ENCODE results near the gene ZMIZ1. TPM values are rescaled to one million over a fixed set of nuclear protein-coding genes. Genes with fewer than 3 reads are reported as not detected.

ZMIZ1 gene
- total RNA-seq, 1 experiment from 2014 or later, result 28.4 TPM

DNA sequence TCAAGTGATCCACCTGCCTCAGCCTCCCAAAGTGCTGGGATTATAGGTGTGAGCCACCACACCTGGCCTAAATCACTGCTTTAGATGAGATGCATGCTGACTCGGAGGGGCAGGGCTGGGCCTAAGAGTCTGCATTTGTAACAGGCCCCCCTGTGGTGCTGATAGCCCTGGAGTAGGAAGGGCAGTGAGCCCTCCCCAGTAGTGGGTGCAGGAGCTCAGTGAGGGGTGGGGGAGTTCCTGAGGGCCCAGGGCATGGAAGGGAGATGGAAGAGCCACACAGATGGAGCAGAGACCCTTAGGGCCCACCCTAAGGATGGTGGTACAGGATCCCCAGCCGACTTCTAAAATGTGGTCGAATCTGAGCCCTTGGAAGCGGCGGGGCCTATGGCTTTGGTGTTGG is 146.8 kb downstream of the ZMIZ1 start:
- intact Hi-C loops (cut with micrococcal nuclease), result no loop called here
- Histone ChIP-seq H3K9me3 (ENCODE audit: control insufficient read depth in 1 of 2, insufficient read depth in 1 of 2, low read depth in 1 of 2, low read length in 2 of 2) (no peaks in the 10 kb centered on the region), H3K27me3 (ENCODE audit: insufficient read depth, low read length) (no peaks in the 10 kb centered on the region), H3K79me2 (ENCODE audit: insufficient read depth, low read length) (no peaks in the 10 kb centered on the region), H3K9ac (ENCODE audit: low read length) (no peak overlapping the region), H3K4me2 (ENCODE audit: low read length) (no peak overlapping the region), H3K4me1 (ENCODE audit: control insufficient read depth in 1 of 2, insufficient read depth in 2 of 2, low read length in 2 of 2) (no peaks in the 10 kb centered on the region), H3K36me3 (ENCODE audit: control insufficient read depth in 1 of 2, insufficient read depth in 2 of 2, low read length in 2 of 2) (peaks cover 6 to 11% of the 10 kb centered on the region in 2 experiments; a peak in 1 of 4 replicates), H3K27ac (ENCODE audit: low read depth, low read length) (no peak overlapping the region), H2AFZ (ENCODE audit: low read depth, low read length, poor library complexity, severe bottlenecking) (no peak overlapping the region), H3K9me2 (ENCODE audit: insufficient read depth) (no peaks in the 10 kb centered on the region), H4K20me1 (ENCODE audit: insufficient read depth) (no peaks in the 10 kb centered on the region), H3K4me3 (replicated peaks in 1 of 2; ENCODE audit: low read depth in 1 of 2, low read length in 2 of 2) (no peak overlapping the region)
- BruUV-seq (replicated peaks), result no TSS peak
- TF ChIP-seq RAD21 (IDR thresholded peaks at IDR 0.05; ENCODE audit: low read depth), result no peak
- no peak for TF ChIP-seq TCF7L2 (IDR thresholded peaks at IDR 0.05; ENCODE audit: borderline replicate concordance, extremely low read depth, insufficient read depth, insufficient read length)
- TF ChIP-seq ZFX (IDR thresholded peaks at IDR 0.05), result no peak
- no peak for TF ChIP-seq EZH2 (IDR thresholded peaks at IDR 0.05)
- TF ChIP-seq, protein P1, sequence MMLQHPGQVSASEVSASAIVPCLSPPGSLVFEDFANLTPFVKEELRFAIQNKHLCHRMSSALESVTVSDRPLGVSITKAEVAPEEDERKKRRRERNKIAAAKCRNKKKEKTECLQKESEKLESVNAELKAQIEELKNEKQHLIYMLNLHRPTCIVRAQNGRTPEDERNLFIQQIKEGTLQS (IDR thresholded peaks at IDR 0.05), result no peak
- TF ChIP-seq JUND (IDR thresholded peaks at IDR 0.05), result no peak
- TF ChIP-seq SIN3A (IDR thresholded peaks at IDR 0.05; ENCODE audit: low read depth), result no peak
- TF ChIP-seq, protein P2, sequence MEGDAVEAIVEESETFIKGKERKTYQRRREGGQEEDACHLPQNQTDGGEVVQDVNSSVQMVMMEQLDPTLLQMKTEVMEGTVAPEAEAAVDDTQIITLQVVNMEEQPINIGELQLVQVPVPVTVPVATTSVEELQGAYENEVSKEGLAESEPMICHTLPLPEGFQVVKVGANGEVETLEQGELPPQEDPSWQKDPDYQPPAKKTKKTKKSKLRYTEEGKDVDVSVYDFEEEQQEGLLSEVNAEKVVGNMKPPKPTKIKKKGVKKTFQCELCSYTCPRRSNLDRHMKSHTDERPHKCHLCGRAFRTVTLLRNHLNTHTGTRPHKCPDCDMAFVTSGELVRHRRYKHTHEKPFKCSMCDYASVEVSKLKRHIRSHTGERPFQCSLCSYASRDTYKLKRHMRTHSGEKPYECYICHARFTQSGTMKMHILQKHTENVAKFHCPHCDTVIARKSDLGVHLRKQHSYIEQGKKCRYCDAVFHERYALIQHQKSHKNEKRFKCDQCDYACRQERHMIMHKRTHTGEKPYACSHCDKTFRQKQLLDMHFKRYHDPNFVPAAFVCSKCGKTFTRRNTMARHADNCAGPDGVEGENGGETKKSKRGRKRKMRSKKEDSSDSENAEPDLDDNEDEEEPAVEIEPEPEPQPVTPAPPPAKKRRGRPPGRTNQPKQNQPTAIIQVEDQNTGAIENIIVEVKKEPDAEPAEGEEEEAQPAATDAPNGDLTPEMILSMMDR (IDR thresholded peaks at IDR 0.05 in 2 of 3, conservative IDR thresholded peaks at IDR 0.05 in 1 of 3; ENCODE audit: borderline replicate concordance in 1 of 3, insufficient read depth in 1 of 3, low read depth in 2 of 3, low read length in 2 of 3), result no peak
- no peak for TF ChIP-seq SP1 (IDR thresholded peaks at IDR 0.05; ENCODE audit: low read depth)
- TF ChIP-seq EZH2phosphoT487 (IDR thresholded peaks at IDR 0.05; ENCODE audit: borderline replicate concordance), result no peak
- no peak for TF ChIP-seq POLR2A (IDR thresholded peaks at IDR 0.05; ENCODE audit: borderline replicate concordance, extremely low read depth, insufficient read depth, insufficient read length)
- TF ChIP-seq ZNF274 (IDR thresholded peaks at IDR 0.05; ENCODE audit: low read depth, low read length), result no peak
- no peak for TF ChIP-seq CBX3 (IDR thresholded peaks at IDR 0.05; ENCODE audit: low read depth)
- TF ChIP-seq, protein P3, sequence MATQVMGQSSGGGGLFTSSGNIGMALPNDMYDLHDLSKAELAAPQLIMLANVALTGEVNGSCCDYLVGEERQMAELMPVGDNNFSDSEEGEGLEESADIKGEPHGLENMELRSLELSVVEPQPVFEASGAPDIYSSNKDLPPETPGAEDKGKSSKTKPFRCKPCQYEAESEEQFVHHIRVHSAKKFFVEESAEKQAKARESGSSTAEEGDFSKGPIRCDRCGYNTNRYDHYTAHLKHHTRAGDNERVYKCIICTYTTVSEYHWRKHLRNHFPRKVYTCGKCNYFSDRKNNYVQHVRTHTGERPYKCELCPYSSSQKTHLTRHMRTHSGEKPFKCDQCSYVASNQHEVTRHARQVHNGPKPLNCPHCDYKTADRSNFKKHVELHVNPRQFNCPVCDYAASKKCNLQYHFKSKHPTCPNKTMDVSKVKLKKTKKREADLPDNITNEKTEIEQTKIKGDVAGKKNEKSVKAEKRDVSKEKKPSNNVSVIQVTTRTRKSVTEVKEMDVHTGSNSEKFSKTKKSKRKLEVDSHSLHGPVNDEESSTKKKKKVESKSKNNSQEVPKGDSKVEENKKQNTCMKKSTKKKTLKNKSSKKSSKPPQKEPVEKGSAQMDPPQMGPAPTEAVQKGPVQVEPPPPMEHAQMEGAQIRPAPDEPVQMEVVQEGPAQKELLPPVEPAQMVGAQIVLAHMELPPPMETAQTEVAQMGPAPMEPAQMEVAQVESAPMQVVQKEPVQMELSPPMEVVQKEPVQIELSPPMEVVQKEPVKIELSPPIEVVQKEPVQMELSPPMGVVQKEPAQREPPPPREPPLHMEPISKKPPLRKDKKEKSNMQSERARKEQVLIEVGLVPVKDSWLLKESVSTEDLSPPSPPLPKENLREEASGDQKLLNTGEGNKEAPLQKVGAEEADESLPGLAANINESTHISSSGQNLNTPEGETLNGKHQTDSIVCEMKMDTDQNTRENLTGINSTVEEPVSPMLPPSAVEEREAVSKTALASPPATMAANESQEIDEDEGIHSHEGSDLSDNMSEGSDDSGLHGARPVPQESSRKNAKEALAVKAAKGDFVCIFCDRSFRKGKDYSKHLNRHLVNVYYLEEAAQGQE (IDR thresholded peaks at IDR 0.05; ENCODE audit: low read depth), result no peak
- no peak for TF ChIP-seq MAX (IDR thresholded peaks at IDR 0.05)
- DNase-seq (ENCODE audit: low read depth, low spot score) (no peak), ATAC-seq (no peak)
- RAD21 ChIA-PET (ENCODE audit: low non-redundant PET in 1 of 2, low total read pairs in 2 of 2, uncharacterized antibody in 2 of 2, unreplicated experiment in 2 of 2), result no interaction called here
- POLR2A ChIA-PET, result no interaction called here
- CTCF ChIA-PET, result no interaction called here
